NCI-H748 treated with DMSO at 0.1 percent for 48 hours (cell line): ENCODE results near the gene ATF6.

Experiments used
- DNase-seq: peaks from one replicate; lab custom pipeline; 2025; lab: John Stamatoyannopoulos, UW

The ATF6 gene

DNA sequence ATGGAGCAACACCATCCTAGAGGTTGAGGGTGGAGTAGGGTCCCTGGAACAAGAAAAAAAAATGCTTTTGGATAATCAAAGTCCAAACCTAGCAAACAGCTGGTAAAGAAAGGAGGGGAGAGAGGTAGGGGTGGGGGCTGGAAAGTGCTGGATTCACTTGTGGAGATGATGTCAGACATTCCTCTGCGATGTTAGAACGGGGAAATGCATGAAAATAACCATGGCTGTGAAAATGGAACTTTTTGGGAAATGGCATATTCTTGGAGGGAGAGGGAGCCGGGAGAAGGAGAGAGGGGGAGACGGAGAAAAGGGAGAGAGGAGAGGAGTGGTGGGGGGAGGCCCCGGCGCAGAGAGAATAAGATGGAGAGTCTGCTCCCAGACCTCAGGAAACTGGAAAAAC is 203.9 kb downstream of the ATF6 start:
- no peak for DNase-seq

DNA sequence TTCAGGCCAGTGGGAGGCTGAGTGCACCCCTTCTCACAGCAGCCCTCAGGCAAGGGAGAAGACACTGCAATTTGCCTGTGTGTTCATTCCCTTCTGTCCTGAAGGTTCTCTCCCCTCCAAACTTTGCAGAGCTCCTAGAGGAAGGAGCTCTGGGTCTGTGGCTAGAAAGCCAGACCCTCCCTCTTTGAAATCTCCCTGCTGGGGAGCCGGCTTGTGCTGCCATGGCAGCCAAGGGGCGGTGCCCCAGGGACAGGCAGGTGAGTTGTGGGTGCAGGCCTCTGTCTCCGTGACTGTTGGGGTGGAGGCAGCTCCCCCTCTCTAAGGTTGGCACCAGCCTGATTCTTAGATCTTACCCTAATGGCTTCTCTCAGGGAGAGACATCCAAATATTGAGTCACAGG is 204.5 kb downstream of the ATF6 start:
- no peak for DNase-seq

DNA sequence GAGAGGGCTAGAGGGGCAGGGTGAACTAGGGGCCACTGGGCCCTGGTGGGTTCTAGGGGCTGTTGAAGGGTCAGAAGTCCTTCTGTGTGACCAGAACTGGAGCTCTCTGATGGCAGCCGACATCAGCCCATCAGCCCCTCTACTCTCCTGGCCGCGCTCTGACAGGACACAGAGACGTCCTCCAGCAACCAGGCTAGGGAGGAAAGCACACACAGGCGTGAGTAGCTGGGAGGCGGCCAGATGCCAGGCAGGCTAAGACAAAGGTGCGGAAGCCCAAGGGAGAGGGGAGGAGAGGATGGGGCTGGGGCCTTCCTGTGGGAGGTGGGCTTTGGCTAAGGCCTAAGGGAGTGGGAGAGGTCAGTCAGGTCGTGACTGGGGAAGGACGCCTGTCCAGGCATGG is 206.7 kb downstream of the ATF6 start:
- no peak for DNase-seq

DNA sequence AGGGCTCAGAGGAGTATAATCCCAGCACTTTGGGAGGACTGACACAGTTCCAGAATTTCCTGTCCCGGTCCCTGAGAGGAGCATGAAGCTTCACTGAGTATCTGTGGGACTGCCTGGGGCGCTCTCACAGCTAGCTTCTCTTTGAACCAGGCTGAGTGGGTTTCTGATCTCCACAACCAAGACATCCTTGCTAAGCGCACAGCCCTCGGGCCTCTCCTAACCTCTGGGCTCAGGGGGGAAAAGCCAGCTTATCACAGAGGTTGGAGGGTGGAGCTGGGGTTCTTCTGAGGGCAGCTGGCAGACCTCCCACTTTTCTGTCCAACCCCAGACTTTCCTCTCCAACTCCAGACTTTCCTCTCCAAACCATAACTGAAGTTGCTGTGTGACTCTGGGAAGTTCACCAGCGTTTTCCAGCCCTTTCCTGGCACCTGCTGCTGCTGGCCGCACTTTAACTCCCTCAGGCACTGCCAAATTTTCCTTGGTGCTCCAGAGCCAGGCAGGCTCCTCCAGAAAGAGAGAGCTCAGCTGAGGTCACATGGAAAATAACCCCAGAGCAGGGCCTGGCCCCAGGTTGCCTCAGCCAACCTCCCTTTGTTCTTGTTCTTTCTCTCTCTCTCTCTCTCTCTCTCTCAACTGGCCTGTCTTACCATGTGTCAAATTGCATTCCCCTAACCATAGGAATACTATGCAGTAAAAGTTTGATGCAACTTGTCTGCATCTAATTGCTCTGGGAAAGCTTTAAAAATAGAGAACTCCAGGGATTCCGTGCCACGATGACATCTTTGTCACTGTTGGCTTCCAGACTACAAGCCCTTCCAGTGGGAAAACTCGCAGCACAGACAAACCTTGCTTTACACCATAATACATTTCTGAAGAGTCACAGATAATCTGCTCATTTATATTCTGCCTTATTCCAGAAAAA is 208.1 kb downstream of the ATF6 start:
- DNase-seq = no peak

DNA sequence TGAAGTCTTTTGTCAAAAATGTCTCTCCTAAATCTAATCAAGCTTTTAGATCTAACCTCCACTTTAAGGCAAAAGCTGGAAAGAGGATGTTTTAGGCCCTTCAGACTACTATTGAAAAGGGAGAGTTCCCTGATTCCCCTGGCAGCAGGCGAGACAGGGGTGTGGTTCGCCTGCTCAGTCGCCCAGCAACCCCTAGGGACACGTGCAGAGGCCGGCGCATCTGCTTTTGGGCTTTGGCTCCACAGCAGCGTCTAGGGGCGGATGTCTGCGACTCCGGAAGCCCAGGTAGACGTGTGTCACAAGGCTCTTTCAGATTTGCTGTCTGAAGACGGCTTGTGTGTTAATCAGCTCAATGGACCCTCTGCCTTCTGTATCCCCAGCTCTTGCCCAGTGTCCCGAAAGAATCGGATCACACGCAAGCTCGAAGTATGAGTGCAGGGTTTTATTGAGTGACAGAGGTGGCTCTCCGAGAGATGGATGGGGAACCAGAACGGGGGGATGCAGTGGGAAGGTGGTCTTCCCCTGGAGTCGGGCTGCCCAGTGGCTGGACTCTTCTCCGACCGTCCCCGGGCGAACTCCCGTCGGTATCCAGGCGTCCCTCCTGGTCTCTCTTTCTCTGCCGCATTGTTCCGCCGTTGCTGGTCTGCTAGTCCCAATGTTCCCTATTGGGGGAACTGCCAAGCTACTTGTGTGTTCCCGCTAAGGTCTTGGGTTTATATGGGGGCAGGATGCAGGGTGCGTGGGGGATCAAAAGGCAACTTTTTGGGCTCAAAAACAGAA is 212.1 kb downstream of the ATF6 start:
- DNase-seq = peak; percentile 17

DNA sequence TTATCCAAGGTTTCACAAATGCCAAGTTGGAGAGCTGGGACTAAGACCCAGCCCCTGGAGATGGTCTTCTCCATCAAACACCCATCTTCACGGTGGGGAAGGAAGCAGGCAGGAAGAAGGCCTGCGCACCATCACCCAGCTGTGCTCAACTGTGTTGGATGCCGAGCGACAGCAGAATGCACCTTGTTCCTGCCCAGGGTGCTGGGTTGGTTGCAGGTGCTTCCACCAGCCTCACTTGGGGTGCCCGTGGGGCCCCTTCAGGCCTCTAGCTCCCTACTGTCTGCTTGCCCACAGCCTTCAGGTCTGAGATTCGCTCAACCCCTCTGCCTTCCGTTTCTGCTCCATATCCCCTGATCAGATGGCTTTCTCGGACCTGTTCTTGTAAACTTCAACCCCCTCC is 215.0 kb downstream of the ATF6 start:
- no peak for DNase-seq

DNA sequence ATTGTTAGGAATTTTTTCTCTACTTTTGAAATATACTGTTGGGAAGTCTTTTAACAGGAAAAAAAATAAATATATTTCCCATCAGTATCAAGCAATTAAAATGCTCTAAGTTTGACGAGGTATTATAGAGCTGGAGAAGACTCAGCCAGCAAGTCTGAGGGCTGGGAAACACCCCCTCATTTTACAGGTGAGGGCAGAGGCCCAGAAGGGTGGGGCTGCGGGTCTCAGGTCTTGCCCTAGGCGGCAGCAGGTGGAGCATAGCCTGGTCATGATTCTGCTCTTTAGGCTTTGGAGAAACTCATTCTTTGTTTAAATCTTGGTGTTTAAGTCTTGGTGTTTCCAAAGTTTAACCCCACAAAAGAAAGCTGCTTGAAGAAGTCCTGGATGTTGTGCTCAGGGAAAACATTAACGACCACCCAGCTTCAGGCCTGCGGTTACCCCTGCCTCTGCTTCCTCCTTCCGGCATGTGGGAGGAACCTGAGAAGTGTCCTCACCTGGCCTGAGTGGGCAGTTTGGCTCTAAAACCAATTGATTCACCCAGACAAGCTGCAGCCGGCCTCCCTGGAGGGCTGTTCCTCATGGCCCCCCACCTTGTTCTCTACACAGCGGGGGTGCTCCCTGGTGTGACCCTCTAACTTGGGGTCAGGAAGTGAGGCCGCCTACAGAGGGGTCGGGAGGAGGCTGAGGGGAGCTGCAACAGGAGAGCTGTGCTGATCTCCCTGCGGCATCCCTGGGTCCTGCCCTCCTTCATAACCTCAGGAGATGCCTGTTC is 215.8 kb downstream of the ATF6 start:
- no peak for DNase-seq

DNA sequence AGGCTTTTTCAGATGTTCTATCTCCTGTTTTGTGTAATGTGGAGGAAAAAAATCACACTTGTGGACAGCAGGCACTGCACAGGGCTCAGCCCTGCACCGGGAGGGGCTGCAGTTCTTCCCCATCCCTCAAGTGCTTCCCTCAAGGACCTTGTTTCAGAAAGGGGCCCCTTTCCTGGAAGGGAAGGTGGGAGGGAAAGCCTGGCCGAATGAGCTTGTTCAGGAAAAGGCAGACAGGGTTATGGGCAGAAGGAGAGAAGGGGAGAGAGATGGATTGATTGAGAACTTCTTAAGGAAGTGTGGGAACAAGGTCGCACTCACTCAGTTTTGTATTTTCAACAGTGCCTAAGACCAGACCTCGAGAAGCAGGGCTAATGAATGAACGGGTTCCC is 216.4 kb downstream of the ATF6 start:
- DNase-seq = no peak

DNA sequence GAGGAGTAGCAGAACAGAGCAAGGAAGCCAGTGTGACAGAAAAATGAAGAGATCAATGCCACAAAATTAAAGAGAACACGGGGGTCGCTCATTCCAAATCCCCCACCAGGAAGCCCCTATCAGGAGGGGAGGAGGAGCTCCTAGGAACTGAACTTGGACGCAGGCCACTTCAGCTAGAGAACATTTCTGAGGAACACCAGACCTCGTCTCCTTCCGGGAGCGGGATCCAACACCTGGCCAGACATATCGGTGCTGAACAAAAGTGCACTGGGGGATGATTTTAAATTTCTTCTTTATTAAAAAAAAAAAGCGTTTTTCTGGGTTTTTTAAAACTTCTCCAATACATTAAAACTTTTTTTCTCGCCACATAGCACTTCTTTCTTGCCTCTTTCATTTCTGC is 216.8 kb downstream of the ATF6 start:
- no peak for DNase-seq

DNA sequence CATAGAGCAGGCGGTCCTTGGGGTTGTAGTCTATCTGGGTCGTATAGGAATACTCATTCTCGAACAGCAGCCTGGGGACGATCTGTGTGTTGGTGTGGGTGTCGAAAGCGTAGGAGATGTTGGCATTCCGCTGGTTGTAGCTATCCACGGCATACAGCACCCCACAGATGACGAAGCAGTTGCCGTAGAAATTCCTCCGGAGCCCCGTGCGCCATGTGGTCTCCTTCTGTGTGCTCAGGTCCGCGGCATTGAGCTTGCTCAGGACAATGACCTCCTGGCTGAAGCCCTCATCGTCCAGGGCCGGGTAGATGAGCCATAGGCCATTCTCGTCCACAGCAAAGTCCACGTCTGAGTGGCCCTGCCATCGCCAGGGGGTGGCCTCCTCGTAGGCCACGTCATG is 217.6 kb downstream of the ATF6 start:
- DNase-seq = no peak

DNA sequence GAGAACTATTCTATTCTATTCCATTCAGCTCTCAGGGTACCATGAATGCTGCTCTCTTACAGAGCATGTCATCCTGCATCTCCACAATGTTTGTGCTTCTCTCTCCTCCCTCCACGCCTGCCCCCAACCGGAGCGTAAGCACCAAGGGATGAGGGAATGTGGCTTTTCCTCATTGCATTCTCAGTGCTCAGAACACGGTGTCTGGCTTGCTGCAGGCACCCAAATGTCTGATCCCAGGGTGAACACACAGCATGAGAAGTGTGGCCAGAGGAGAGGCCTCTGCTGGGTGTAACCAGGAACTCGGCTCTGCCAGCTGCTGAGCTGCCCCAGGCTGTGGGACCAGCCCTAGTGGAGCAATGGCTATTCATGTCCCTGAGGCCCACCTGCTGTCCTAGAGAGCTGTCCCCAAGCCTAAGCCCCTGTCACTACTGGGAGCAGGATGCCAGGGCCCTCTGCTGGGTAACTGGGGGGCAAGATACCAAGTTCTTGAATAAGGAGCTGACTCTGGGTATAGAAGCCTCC is 219.2 kb downstream of the ATF6 start:
- no peak for DNase-seq

DNA sequence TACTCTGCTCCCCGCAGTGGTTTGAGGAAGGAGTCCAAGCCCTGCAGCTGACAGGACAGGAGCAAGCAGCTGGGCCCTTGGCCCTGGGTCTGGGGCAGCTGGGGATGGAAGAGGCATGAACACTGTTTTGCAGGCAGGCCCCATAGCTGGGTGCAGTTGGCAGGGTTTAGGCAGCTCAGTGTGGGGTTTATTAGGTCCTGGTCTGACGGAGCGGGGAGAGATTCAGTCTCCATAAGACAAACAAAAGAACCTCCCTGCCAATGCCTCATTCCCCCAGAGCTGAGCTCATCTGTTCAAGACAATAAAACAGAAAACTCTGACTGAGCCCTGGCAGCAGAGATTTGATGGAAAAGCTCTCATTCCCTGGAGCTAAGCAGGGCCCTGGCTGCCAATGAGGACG is 220.2 kb downstream of the ATF6 start:
- DNase-seq = no peak

DNA sequence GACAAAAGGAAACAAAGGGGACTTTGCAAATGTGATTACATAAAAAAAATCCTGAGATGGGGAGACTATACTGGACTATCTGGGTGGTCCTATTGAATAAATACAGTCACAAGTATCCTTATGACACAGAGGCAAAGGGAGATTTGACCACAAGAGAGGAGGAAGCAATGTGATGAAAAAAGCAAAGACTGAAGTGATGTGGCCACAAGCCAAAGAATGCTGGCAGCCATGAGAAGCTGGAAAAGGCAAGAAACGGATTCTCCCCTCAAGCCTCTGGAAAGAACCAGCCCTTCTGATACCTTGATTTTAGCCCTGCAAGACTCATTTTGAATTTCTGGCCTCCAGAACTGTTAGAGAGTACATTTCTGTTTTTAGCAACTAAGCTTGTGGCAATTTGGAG is 221.2 kb downstream of the ATF6 start:
- DNase-seq = no peak

DNA sequence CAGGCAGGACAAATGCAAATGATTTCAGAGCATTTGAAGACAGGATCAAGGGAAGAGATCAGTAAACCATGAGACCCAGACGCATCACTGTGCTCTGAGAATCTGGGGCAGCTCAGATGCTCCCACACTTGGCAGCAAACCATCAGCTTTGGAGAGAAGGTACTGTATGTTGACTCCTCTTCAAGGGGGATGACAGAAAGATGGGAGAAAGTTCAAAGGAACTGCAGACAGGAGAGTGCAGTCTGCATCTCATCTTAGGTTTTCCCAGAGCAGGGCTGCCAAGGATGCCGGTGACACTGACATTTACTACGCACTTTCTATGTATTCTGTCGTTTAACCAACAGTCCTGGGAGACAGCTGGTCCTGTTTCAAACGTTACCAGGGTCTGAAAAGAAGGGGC is 221.8 kb downstream of the ATF6 start:
- no peak for DNase-seq

DNA sequence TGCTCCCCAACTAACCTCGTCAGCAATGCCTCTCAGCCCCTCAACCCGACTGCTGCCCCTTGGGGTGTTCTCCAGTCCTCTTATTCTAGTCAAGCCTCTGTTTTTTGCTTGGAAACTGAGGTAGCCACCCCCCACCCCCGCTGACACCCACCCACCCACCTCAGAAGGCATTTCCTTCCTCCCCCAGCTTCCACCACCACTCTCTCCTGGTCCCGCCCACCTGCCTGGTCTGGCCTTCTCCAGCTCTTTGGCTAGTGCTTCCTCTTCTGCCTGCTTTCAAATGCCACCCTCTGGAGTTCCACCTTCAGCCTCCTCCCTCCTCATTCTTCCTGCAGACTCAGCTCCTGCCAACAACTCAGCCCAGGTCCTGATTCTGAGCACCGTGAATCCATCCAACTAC is 222.3 kb downstream of the ATF6 start:
- no peak for DNase-seq

DNA sequence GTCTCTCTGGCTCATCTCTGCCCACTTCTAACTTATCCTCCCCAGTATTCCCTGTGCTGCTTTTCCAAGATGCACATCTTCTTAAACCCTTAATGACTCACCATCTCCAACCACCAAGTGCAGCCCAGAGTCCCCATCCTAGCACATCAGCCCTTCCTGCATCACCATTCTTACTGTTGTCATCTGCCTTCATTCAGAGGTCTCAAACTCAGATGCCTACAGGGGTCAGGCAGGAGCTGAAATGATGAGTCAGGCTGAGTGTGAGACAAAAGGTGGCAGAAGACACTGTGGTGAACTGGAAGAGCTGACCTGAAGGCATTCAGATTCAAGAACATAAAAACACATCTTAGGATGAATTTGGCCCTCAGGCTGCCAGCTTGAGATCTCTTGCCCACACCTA is 223.0 kb downstream of the ATF6 start:
- no peak for DNase-seq

DNA sequence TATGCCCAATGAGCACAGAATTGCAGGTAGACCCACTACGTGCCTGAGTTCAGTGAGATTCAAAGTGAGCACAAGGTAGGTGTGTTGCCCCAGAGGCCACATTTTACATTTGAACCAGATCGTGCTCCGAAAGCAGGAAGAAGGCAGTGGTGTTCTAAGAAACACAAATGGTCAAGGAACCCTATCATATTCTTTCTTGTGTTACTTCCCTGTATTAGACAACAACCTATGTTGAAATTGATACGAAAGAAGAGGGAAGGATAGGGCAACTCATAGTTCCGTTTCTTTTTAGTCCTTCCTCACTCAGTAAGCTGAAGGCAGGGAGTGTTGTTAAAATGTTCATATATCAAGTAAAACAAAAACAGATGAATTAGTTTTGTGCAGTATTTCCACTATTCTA is 223.7 kb downstream of the ATF6 start:
- DNase-seq = no peak

DNA sequence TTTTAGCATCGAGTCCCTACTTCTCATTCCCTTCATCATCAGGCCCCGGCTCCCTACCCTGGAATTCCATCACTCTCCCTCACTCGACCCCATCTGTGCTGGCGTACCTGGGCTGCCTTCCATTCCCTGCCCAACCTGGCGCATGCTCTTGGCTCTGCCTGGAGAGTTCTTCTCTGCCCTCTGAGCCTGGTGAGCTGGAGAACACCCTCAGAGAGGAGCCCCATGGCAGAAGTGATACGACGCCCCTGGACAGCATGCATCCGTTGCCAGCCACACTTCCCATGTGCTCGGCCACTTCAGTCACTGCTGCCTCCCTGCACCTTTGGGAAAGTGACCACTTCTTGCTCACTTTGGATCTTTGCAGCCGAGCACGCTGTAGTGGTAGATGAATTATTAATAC is 227.5 kb downstream of the ATF6 start:
- DNase-seq = no peak

DNA sequence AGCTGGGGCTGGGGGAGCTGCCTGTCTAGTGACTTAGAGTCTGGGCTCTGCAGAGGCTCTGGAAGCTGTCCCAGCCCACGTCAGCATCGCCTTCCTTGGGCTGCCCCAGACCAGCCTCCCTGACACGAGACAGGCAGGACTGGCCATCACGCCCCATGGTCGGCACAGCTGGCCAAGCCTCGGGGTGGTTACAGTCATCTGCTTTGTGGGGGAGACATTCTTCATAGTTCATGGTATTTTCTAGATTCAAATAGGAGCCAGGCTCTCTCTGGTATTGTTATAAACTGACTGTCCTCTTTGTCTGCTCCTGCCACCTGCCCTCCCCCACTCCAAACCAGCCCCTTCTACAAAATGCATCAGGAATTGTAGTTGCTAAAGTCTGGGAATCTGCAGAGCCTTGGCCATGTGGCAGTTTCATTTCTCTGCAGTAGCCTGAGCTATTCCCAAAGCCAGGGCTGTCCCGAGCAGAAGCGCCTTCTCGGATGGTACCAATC is 228.1 kb downstream of the ATF6 start:
- no peak for DNase-seq

DNA sequence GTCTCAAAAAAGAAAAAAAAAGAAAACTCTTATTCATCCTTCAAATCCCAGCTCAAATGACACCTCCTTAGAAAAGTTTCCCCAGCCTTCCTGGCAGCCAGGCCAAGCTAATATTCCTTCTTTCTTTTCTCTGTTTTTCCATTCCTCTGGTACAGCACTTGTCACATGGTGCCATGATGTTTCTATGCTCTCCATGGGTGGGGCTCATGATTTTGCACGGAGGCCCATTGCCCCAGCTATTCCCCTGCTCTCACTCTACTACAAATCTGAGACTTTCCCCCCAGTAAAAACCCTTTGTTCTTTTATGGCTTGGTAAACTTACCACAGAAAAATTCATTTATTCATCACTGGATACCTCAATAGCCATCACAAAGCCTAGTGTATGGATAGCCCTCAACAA is 231.0 kb downstream of the ATF6 start:
- DNase-seq = no peak

DNA sequence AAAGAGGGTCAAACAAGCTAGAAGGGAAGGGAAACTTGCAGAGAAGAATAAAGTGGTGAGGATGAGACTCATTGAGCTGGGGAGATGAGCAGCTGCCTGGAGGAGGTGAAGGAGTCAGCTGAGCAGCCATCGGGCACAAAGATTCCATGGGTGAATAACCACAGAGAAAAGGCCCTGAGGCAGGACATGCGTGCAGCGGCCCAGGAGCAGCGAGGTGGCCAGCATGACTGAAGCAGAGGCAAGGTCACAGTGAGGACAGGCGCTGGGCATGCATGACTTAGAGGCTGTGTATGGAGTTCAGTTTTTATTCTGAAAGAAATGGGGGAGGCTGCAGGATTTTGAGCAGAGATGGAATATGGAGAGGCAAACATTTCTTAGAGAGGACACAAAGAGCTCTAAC is 232.7 kb downstream of the ATF6 start:
- no peak for DNase-seq
